ENCODE measurements around the gene SEMA7A.
A peak's percentile ranks its signal among the peaks of the same experiment; 100 is the strongest.
"Not testable (repeated sequence)": the region's sequence is repeated elsewhere in the genome, so short reads cannot be mapped to it uniquely, and the experiment has no call there.

The SEMA7A gene

GRCh38 chr15:74397239-74398068, 36.3 kb downstream of the SEMA7A start:
- DNase-seq, result no peak

- peak; percentile 90 for DNase-seq
These were observed 37.1 kb downstream of the SEMA7A start for GRCh38 chr15:74396445-74397238.

- no peak for DNase-seq
These were observed 37.7 kb downstream of the SEMA7A start for GRCh38 chr15:74396146-74396438.

- no peak for DNase-seq
These were observed 38.2 kb downstream of the SEMA7A start for GRCh38 chr15:74395319-74396145.

GRCh38 chr15:74394090-74394846, 39.5 kb downstream of the SEMA7A start:
- DNase-seq, result no peak

GRCh38 chr15:74393423-74393822, 40.3 kb downstream of the SEMA7A start:
- DNase-seq, result no peak

- DNase-seq, result no peak
These were observed 40.9 kb downstream of the SEMA7A start for GRCh38 chr15:74392902-74393301.

GRCh38 chr15:74392451-74392830, 41.3 kb downstream of the SEMA7A start:
- DNase-seq, result no peak

GRCh38 chr15:74391582-74392450, 41.9 kb downstream of the SEMA7A start:
- no peak for DNase-seq

GRCh38 chr15:74390647-74391288, 43.0 kb downstream of the SEMA7A start:
- no peak for DNase-seq

- not testable (repeated sequence) for DNase-seq
These were observed 43.6 kb downstream of the SEMA7A start for GRCh38 chr15:74390049-74390646.

GRCh38 chr15:74389241-74390048, 44.3 kb downstream of the SEMA7A start:
- peak; percentile 52 for DNase-seq

GRCh38 chr15:74388363-74388951, 45.3 kb downstream of the SEMA7A start:
- no peak for DNase-seq

GRCh38 chr15:74387621-74388362, 46.0 kb downstream of the SEMA7A start:
- DNase-seq, result peak; percentile 92

- no peak for DNase-seq
These were observed 46.6 kb downstream of the SEMA7A start for GRCh38 chr15:74387141-74387541.

GRCh38 chr15:74386496-74387140, 47.1 kb downstream of the SEMA7A start:
- DNase-seq, result no peak

- no peak for DNase-seq
These were observed 48.0 kb downstream of the SEMA7A start for GRCh38 chr15:74385733-74386132.
